ENCODE measurements around the gene TLR10.

TLR10 gene

GRCh38 chr4:38787693-38788092 lies 4.9 kb upstream of the TLR10 start:
- POLR2A ChIA-PET (ENCODE audit: low non-redundant PET) = no interaction called here
- DNase-seq (ENCODE audit: low spot score) = no peak
- no peak overlapping the region for H3K27ac ChIP-seq
- CTCF ChIA-PET = no interaction called here
- TF ChIP-seq, protein P1, sequence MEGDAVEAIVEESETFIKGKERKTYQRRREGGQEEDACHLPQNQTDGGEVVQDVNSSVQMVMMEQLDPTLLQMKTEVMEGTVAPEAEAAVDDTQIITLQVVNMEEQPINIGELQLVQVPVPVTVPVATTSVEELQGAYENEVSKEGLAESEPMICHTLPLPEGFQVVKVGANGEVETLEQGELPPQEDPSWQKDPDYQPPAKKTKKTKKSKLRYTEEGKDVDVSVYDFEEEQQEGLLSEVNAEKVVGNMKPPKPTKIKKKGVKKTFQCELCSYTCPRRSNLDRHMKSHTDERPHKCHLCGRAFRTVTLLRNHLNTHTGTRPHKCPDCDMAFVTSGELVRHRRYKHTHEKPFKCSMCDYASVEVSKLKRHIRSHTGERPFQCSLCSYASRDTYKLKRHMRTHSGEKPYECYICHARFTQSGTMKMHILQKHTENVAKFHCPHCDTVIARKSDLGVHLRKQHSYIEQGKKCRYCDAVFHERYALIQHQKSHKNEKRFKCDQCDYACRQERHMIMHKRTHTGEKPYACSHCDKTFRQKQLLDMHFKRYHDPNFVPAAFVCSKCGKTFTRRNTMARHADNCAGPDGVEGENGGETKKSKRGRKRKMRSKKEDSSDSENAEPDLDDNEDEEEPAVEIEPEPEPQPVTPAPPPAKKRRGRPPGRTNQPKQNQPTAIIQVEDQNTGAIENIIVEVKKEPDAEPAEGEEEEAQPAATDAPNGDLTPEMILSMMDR (conservative IDR thresholded peaks at IDR 0.05; ENCODE audit: low read depth) = no peak

DNA sequence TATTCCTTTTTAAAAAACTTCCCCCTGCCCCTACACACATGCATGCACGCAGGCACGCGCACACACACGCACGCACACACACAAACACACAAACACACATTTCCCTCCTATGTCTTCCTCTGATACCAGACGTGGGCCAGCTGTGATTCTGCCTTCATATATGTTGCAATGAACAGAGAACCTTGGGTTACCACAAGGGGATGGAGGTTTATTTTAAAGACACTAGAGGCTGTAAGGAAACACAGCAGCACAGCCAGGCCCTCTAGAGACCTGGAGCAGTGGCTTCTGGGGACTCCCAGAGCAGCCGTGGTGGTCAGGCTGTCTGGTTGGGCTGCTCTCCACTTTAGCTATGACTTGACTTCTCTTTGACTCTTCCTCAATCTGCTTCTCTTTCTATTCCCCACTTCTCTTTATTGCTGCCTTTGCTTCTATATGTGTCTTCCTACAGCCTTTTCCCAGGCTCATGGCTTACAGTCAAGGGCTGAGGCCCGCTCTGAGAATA lies 3.2 kb upstream of the TLR10 start:
- POLR2A ChIA-PET (ENCODE audit: low non-redundant PET) = no interaction called here
- DNase-seq (ENCODE audit: low spot score) = no peak
- no peak overlapping the region for H3K27ac ChIP-seq
- TF ChIP-seq, protein P1 (conservative IDR thresholded peaks at IDR 0.05; ENCODE audit: low read depth) = no peak
- CTCF ChIA-PET = interaction anchor here (0.6 kb wide), 1 partner anchor 1539 kb away, joined by 3 read pairs; no protein-coding TSS in a partner anchor

GRCh38 chr4:38785041-38785790 lies 2.4 kb upstream of the TLR10 start:
- POLR2A ChIA-PET (ENCODE audit: low non-redundant PET) = no interaction called here
- TF ChIP-seq, protein P1 (conservative IDR thresholded peaks at IDR 0.05; ENCODE audit: low read depth) = no peak
- CTCF ChIA-PET = interaction anchor here (0.6 kb wide), 1 partner anchor 1540 kb away, joined by 3 read pairs; no protein-coding TSS in a partner anchor
- no peak for DNase-seq (ENCODE audit: low spot score)
- no peak overlapping the region for H3K27ac ChIP-seq

- TF ChIP-seq, protein P1 (conservative IDR thresholded peaks at IDR 0.05; ENCODE audit: low read depth) = no peak
- no peak for DNase-seq (ENCODE audit: low spot score)
- ChIA-PET CTCF (no interaction called here), POLR2A (ENCODE audit: low non-redundant PET) (no interaction called here)
- H3K27ac ChIP-seq = no peak overlapping the region
Measured at GRCh38 chr4:38784141-38784540, 1.4 kb upstream of the TLR10 start.

GRCh38 chr4:38783109-38783460 lies 295 bp upstream of the TLR10 start:
- no peak overlapping the region for H3K27ac ChIP-seq
- TF ChIP-seq, protein P1 (conservative IDR thresholded peaks at IDR 0.05; ENCODE audit: low read depth) = peak; percentile 36
- ChIA-PET POLR2A (ENCODE audit: low non-redundant PET) (no interaction called here), CTCF (interaction anchor here (0.5 to 3.4 kb wide), 10 partner anchors 10 to 695 kb away, joined by 3 to 20 read pairs (median 4); no protein-coding TSS in a partner anchor)
- DNase-seq (ENCODE audit: low spot score) = no peak

GRCh38 chr4:38781854-38782261 lies 932 bp downstream of the TLR10 start:
- POLR2A ChIA-PET (ENCODE audit: low non-redundant PET) = no interaction called here
- TF ChIP-seq, protein P1 (conservative IDR thresholded peaks at IDR 0.05; ENCODE audit: low read depth) = no peak
- no peak overlapping the region for H3K27ac ChIP-seq

More at GRCh38 chr4:38781854-38782261, 932 bp downstream of the TLR10 start:
- DNase-seq (ENCODE audit: low spot score) = no peak
- CTCF ChIA-PET = interaction anchor here (0.6 to 3.4 kb wide), 6 partner anchors 9 to 712 kb away, joined by 3 to 20 read pairs (median 5); no protein-coding TSS in a partner anchor
